Duodenal mucosa (tissue), 2 donors: ENCODE results near the gene IER2.

Source experiments
- H3K27ac ChIP-seq: one replicate; pipeline ENCODE4 v1.7.0; 2013; ENCODE audit warnings: low read depth, low read length
- H3K27me3 ChIP-seq, 2 donors: one replicate each; pipeline ENCODE4 v1.7.0; 2013; ENCODE audit warnings: low read length in 2 of 2, control low read depth in 1 of 2; ENCODE audit not compliant: insufficient read depth in 2 of 2, control insufficient read depth in 1 of 2
- H3K36me3 ChIP-seq, 2 donors: one replicate each; pipeline ENCODE4 v1.7.0; 2013; ENCODE audit warnings: low read length in 2 of 2, control low read depth in 1 of 2; ENCODE audit not compliant: insufficient read depth in 2 of 2, control insufficient read depth in 1 of 2
- H3K4me1 ChIP-seq, 2 donors: one replicate each; pipeline ENCODE4 v1.7.0; 2013; ENCODE audit warnings: low read length in 2 of 2, control low read depth in 1 of 2; ENCODE audit not compliant: insufficient read depth in 2 of 2, control insufficient read depth in 1 of 2
- H3K4me3 ChIP-seq, 2 donors: one replicate each; pipeline ENCODE4 v1.7.0; 2013; ENCODE audit warnings: low read length in 2 of 2, low read depth in 1 of 2
- H3K9ac ChIP-seq, 2 donors: one replicate each; pipeline ENCODE4 v1.7.0; 2013; ENCODE audit warnings: low read length in 2 of 2, low read depth in 1 of 2
- H3K9me3 ChIP-seq, 2 donors: one replicate each; pipeline ENCODE4 v1.7.0; 2013; ENCODE audit warnings: low read length in 2 of 2, control low read depth in 1 of 2; ENCODE audit not compliant: control insufficient read depth in 1 of 2

The IER2 gene

GRCh38 chr19:13150187-13150930 is at the start of gene IER2, which contains the start of gene STX10:
Gene IER2 (plus strand): TSS chr19:13150411. CDS start chr19:13153187, 2,776 bp downstream.
Gene STX10 (minus strand): TSS chr19:13150375. CDS start chr19:13150173, 202 bp downstream.
- Histone ChIP-seq H3K27me3 (no peaks in the 10 kb centered on the region), H3K4me1 (peaks cover 13 to 16% of the 10 kb centered on the region in 2 donors), H3K36me3 (peaks cover 0 to 3% of the 10 kb centered on the region in 2 donors), H3K4me3 (peak within 1 kb of the TSS; percentile 89 to 97), H3K9me3 (no peaks in the 10 kb centered on the region), H3K27ac (peak within 1 kb of the TSS; percentile 91), H3K9ac (peak within 1 kb of the TSS; percentile 99 to 100)

GRCh38 chr19:13100841-13101589 is 49.2 kb upstream of the IER2 start:
- Histone ChIP-seq H3K27me3 (no peaks in the 10 kb centered on the region), H3K9me3 (no peaks in the 10 kb centered on the region), H3K27ac (peak overlapping the region; percentile 10), H3K4me3 (peak overlapping the region in 1 of 2 donors; percentile 54), H3K4me1 (peaks cover 17 to 40% of the 10 kb centered on the region in 2 donors), H3K36me3 (no peaks in the 10 kb centered on the region), H3K9ac (peak overlapping the region in 1 of 2 donors; percentile 43)

- H3K4me3 ChIP-seq = peak overlapping the region; percentile 67 to 68
- H3K4me1 ChIP-seq = peaks cover 15 to 38% of the 10 kb centered on the region in 2 donors
- H3K36me3 ChIP-seq = no peaks in the 10 kb centered on the region
- peak overlapping the region; percentile 31 to 63 for H3K9ac ChIP-seq
- no peaks in the 10 kb centered on the region for H3K27me3 ChIP-seq
- H3K27ac ChIP-seq = peak overlapping the region; percentile 10
- H3K9me3 ChIP-seq = no peaks in the 10 kb centered on the region
Observed at GRCh38 chr19:13101590-13102415, 48.4 kb upstream of the IER2 start.

- peaks cover 0 to 1% of the 10 kb centered on the region in 2 donors for H3K36me3 ChIP-seq
- peak overlapping the region; percentile 31 to 63 for H3K9ac ChIP-seq
- H3K4me3 ChIP-seq = peak overlapping the region; percentile 67 to 68
- no peaks in the 10 kb centered on the region for H3K9me3 ChIP-seq
- H3K27me3 ChIP-seq = no peaks in the 10 kb centered on the region
- H3K4me1 ChIP-seq = peaks cover 15 to 38% of the 10 kb centered on the region in 2 donors
- H3K27ac ChIP-seq = no peak overlapping the region
Observed at GRCh38 chr19:13102416-13102665, 47.9 kb upstream of the IER2 start.

- Histone ChIP-seq H3K27me3 (no peaks in the 10 kb centered on the region), H3K4me3 (peak within 1 kb of the TSS; percentile 67 to 68), H3K4me1 (peaks cover 15 to 38% of the 10 kb centered on the region in 2 donors), H3K27ac (peak within 1 kb of the TSS; percentile 68), H3K9me3 (no peaks in the 10 kb centered on the region), H3K9ac (peak within 1 kb of the TSS; percentile 31 to 63), H3K36me3 (peaks cover 0 to 6% of the 10 kb centered on the region in 2 donors)
Observed at GRCh38 chr19:13102666-13103580, 47.3 kb upstream of the IER2 start, which contains the start of gene LYL1. Gene LYL1 (minus strand): TSS chr19:13102858. CDS start chr19:13101171, 1,687 bp downstream.

- Histone ChIP-seq H3K27ac (no peak overlapping the region), H3K9ac (peak overlapping the region; percentile 31 to 57), H3K4me3 (peak overlapping the region; percentile 68), H3K36me3 (peaks cover 0 to 6% of the 10 kb centered on the region in 2 donors), H3K4me1 (peaks cover 15 to 36% of the 10 kb centered on the region in 2 donors), H3K27me3 (no peaks in the 10 kb centered on the region), H3K9me3 (no peaks in the 10 kb centered on the region)
Observed at GRCh38 chr19:13103581-13104359, 46.4 kb upstream of the IER2 start.

GRCh38 chr19:13104360-13104847 is 45.8 kb upstream of the IER2 start:
- Histone ChIP-seq H3K9me3 (no peaks in the 10 kb centered on the region), H3K4me3 (peak overlapping the region; percentile 68), H3K36me3 (peaks cover 0 to 12% of the 10 kb centered on the region in 2 donors), H3K4me1 (peaks cover 12 to 32% of the 10 kb centered on the region in 2 donors), H3K27ac (peak overlapping the region; percentile 30), H3K27me3 (no peaks in the 10 kb centered on the region), H3K9ac (peak overlapping the region; percentile 57 to 59)

GRCh38 chr19:13104848-13105711 is 45.1 kb upstream of the IER2 start:
- Histone ChIP-seq H3K4me3 (peak overlapping the region; percentile 68), H3K27me3 (no peaks in the 10 kb centered on the region), H3K27ac (no peak overlapping the region), H3K9me3 (no peaks in the 10 kb centered on the region), H3K4me1 (peaks cover 7 to 25% of the 10 kb centered on the region in 2 donors), H3K9ac (peak overlapping the region; percentile 57 to 59), H3K36me3 (peaks cover 0 to 19% of the 10 kb centered on the region in 2 donors)
